ENCODE results near the gene BATF2.

Gene BATF2

DNA sequence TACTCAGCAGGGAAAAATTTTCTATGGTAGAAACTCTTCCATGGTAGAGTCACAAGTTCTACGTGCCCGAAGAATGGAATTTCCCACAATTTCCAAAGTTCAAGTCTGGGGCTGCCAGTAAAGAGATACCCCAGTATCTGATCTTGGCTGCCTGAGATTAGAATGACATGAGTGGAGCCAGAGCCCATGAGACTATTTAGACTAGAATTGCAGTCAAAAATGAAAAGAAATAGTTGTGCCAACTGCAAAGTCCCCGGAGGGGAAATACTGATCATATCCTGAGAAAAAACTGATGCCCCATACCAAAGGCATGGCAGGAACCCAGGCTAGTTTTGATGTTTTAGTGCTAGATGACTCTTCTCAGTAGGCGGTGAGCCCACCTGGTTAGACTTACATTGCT is 36.1 kb downstream of the BATF2 start:
- no peak for DNase-seq

DNA sequence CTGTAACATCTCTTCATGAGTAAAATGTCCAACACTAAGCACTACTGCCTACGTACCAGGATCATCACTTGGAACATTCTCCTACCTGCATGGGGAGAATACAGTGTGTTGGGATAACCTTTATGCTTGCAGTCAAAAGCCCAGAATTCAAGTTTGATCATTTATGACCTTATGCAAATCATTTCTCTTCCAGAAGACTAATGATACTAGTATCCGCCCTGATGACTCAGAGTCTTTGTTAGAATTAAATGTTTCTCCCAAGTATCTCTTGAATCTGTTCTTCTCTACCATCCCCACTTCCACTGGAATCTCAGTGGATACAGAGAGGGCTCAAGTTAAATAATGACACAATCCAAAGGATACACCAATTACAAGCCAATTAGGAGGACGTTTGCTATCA is 37.3 kb downstream of the BATF2 start:
- DNase-seq = no peak

DNA sequence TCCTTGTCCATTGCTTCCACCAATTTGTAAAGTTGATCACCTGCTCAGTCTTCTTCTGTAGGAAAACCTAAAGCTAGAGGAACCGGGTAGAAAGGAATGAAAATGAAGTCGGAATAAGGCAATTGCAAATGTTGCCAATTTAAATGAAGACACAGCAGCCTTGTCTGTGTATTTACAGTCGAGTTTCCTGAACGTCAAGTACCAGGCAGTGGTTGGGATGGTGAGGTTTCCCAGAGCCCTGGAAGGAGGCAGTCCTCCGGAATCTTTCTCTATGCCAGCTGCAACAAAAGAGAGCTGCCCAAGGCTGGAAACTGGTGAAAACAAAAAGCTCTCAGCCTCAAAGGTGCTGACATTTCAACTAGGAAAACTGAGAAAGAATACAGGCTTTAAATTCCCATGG is 42.6 kb downstream of the BATF2 start:
- no peak for DNase-seq

DNA sequence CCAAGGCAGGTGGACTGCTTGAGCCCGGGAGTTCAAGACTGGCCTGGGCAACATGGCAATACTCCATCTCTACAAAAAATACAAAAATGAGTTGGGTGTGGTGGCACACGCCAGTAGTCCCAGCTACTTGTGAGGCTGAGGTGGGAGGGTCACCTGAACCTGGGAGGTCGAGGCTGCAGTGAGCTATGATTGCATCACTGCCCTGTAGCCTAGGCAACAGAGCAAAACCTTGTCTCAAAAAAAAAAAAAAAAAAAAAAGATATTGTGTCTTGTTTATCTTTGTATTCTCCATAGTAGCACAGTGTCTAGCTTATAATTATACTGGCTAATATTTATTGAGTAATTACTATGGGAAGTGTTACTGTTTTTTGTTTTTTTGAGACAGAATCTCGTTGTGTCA is 45.2 kb downstream of the BATF2 start:
- DNase-seq = no peak

DNA sequence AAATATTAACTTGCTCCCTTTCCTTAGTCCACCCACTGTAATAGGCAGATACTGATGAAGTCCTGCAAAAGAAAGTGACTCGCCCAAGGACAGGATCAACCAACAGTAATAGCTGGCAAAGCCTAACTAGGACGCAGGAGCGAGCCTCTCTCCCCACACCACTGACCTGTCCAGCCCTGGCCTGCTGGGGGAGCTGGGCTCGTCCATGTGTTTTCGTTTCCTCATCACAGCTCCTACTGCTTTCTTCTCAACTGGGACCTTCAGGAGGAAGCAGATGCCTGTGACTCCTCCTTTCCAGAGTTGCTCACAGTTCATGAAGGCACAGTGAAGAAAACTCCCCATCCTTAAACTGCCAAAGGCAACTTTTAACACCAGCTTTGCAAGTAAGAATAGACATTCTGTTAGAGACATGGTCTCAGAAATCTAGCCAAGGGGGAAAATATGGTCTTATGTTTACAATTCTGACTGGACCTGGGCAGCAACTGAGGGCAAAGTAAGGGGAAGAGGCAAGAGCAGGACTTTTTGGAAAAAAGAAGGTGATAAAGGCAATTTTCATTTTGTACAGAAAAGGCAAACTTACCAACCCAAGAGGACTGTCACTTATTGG is 49.5 kb downstream of the BATF2 start:
- no peak for DNase-seq

Data from NCI-H510A (cell line).